GM12892 (cell line): ENCODE data around the gene HES5.

ENCODE experiments used
- POLR2A ChIP-seq: IDR thresholded peaks from 2 replicates; pipeline ENCODE4 v1.6.1; 2011; ENCODE audit warnings: low read depth, low read length, control low read depth
- POLR2AphosphoS5 ChIP-seq: IDR thresholded peaks from 2 replicates; pipeline ENCODE4 v1.6.1; 2011; ENCODE audit warnings: low read depth, low read length, control low read depth
- TAF1 ChIP-seq: IDR thresholded peaks from 2 replicates; pipeline ENCODE4 v1.6.1; 2011; ENCODE audit warnings: low read depth, mild to moderate bottlenecking, control low read depth, low read length, borderline replicate concordance

- no peak for TF ChIP-seq POLR2A
- TF ChIP-seq POLR2AphosphoS5 = no peak
- TF ChIP-seq TAF1 = no peak
Measured at GRCh38 chr1:2575801-2576663, 46.0 kb upstream of the HES5 start.
